K562 (cell line): ENCODE measurements around the gene FTSJ3. TPM values are rescaled to one million over a fixed set of nuclear protein-coding genes. Genes with fewer than 3 reads are reported as not detected.

Experiments used
- ATAC-seq: fragments of 200-7000 bp; cut with Tn5 transposase; 3 replicates; pipeline ENCODE4 v1.9.1; 2020; ENCODE audit warnings: moderate library complexity
- BruUV-seq: library from RNA; stranded (reverse); fragments of 400-500 nt; replicated peaks from 2 replicates; lab custom pipeline; 2021; lab: Mats Ljungman, UMichigan
- CTCF ChIA-PET: fragments of 300-600 bp; formaldehyde crosslinking; extraction: SDS; loops from one replicate; lab custom pipeline; 2021; ENCODE audit warnings: low intra/inter-chr PET ratio; lab: Yijun Ruan, JAX
- POLR2A ChIA-PET: fragments of 300-600, 350-650 bp; sonication (Branson Sonifier 250); formaldehyde crosslinking; extraction: SDS; loops from one replicate; lab custom pipeline; 2021; ENCODE audit warnings: antibody characterized with exemption, inconsistent platforms; lab: Yijun Ruan, JAX
- DNase-seq, 4 experiments: peaks; one replicate each; pipeline versions ENCODE4 v3.0.0 to v3.0.0-alpha.2; 2011 to 2018; ENCODE audit warnings: low spot score in 3 of 4, mixed read lengths in 3 of 4; ENCODE audit errors: extremely low read depth in 1 of 4
- FAIRE-seq: peaks from 2 replicates; lab custom pipeline; 2011; peaks lifted over from hg19 to GRCh38; lab: Jason Lieb, UNC
- H2AFZ ChIP-seq: 2 replicates; pipeline ENCODE4 v1.6.0; 2011; ENCODE audit warnings: low read depth, low read length, control low read depth, inconsistent platforms
- H3K27ac ChIP-seq: fragments of 200-600 bp; 3 replicates; pipeline ENCODE4 v1.8.0; 2011; ENCODE audit warnings: low read depth, mild to moderate bottlenecking, control low read depth, inconsistent platforms, low read length, moderate library complexity, mixed read lengths; ENCODE audit errors: extremely low read depth
- H3K27me3 ChIP-seq, 2 experiments: fragments of 300-600 bp in 1 of 2; 2 replicates in 1 of 2; 3 replicates in 1 of 2; pipeline versions ENCODE4 v1.6.0 to v1.8.0; 2011; ENCODE audit warnings: inconsistent platforms in 2 of 2, low read length in 2 of 2, mild to moderate bottlenecking in 1 of 2, mixed read lengths in 1 of 2, moderate library complexity in 1 of 2; ENCODE audit not compliant: control insufficient read depth in 2 of 2, insufficient read depth in 2 of 2
- H3K36me3 ChIP-seq: fragments of 300-600 bp; 3 replicates; pipeline ENCODE4 v1.8.0; 2011; ENCODE audit warnings: mild to moderate bottlenecking, low read length, inconsistent platforms; ENCODE audit not compliant: control insufficient read depth, insufficient read depth
- H3K4me1 ChIP-seq, 2 experiments: fragments of 200-600 bp in 1 of 2; replicated peaks in 1 of 2; 2 replicates in 1 of 2; 3 replicates in 1 of 2; pipeline versions ENCODE4 v1.5.1 to v1.8.0; 2011; ENCODE audit warnings: inconsistent platforms in 2 of 2, low read length in 2 of 2, mild to moderate bottlenecking in 1 of 2, mixed read lengths in 1 of 2, moderate library complexity in 1 of 2; ENCODE audit not compliant: control insufficient read depth in 2 of 2, insufficient read depth in 2 of 2
- H3K4me2 ChIP-seq: 2 replicates; pipeline ENCODE4 v1.6.1; 2011; ENCODE audit warnings: low read length, control low read depth, inconsistent platforms, mixed read lengths; ENCODE audit not compliant: insufficient read depth
- H3K4me3 ChIP-seq: fragments of 200-600 bp; sonication (generic), shearing (Covaris generic); 2 replicates; pipeline ENCODE4 v1.5.1; 2016; ENCODE audit warnings: control low read depth, inconsistent platforms
- H3K79me2 ChIP-seq: fragments of 200-600 bp; 3 replicates; pipeline ENCODE4 v1.8.0; 2011; ENCODE audit warnings: low read length, inconsistent platforms; ENCODE audit not compliant: control insufficient read depth, insufficient read depth
- H3K9ac ChIP-seq, 2 experiments: 2 replicates each; pipeline versions ENCODE4 v1.6.0 to v1.6.1; 2011; ENCODE audit warnings: low read depth in 2 of 2, low read length in 2 of 2, control low read depth in 1 of 2, inconsistent platforms in 1 of 2, mild to moderate bottlenecking in 1 of 2, mixed read lengths in 1 of 2; ENCODE audit not compliant: insufficient read depth in 1 of 2
- H3K9me1 ChIP-seq: one replicate; pipeline ENCODE4 v1.6.0; 2011; ENCODE audit warnings: inconsistent platforms, mild to moderate bottlenecking, low read length, moderate library complexity; ENCODE audit not compliant: control insufficient read depth, insufficient read depth
- H3K9me3 ChIP-seq: replicated peaks from 2 replicates; pipeline ENCODE4 v1.5.1; 2011; ENCODE audit warnings: low read depth, low read length, inconsistent platforms; ENCODE audit not compliant: control insufficient read depth, insufficient read depth
- H4K20me1 ChIP-seq: replicated peaks from 2 replicates; pipeline ENCODE4 v1.6.1; 2011; ENCODE audit warnings: low read length, inconsistent platforms, mixed read lengths; ENCODE audit not compliant: control insufficient read depth, insufficient read depth
- CEBPB ChIP-seq: fragments of 450-650 bp; IDR thresholded peaks from 2 replicates; pipeline ENCODE4 v1.6.1; 2016; ENCODE audit warnings: missing genetic modification characterization, missing compliant biosample characterization
- CEBPG ChIP-seq, 3 experiments: fragments of 200-800 bp in 1 of 3; sonication (Bioruptor generic) in 1 of 3; sonication (generic) in 1 of 3; formaldehyde crosslinking in 1 of 3; IDR thresholded peaks in 2 of 3; conservative IDR thresholded peaks in 1 of 3; 2 replicates each; pipeline versions ENCODE4 v1.6.1 to v1.8.0; 2016 to 2022; ENCODE audit warnings: missing compliant biosample characterization in 2 of 3, missing genetic modification characterization in 2 of 3, mild to moderate bottlenecking in 1 of 3, missing genetic modification reagents in 1 of 3
- MCM3 ChIP-seq: fragments of 450-650 bp; IDR thresholded peaks from 2 replicates; pipeline ENCODE4 v1.6.1; 2016
- NFIC ChIP-seq: fragments of 450-650 bp; IDR thresholded peaks from 2 replicates; pipeline ENCODE4 v1.6.1; 2017; ENCODE audit warnings: mild to moderate bottlenecking, inconsistent platforms
- ZBTB11 ChIP-seq, 3 experiments: fragments of 200-800 bp in 1 of 3; fragments of 250-450 bp in 1 of 3; fragments of 450-650 bp in 1 of 3; sonication (Bioruptor Pico) in 1 of 3; sonication (Bioruptor generic) in 1 of 3; formaldehyde crosslinking in 1 of 3; IDR thresholded peaks; 2 replicates each; pipeline versions ENCODE4 v1.6.1 to v1.8.0; 2016 to 2022; ENCODE audit warnings: mild to moderate bottlenecking in 2 of 3, missing genetic modification characterization in 2 of 3, missing compliant biosample characterization in 1 of 3, moderate library complexity in 1 of 3
- WGBS: fragments of 100-300 bp; shearing (Covaris generic); methylation state at CpG from one replicate; pipeline ENCODE4 v1.1.6; 2016; ENCODE audit warnings: low coverage, mixed read lengths; ENCODE audit not compliant: insufficient coverage; ENCODE audit errors: missing lambda C conversion rate; 5-methylcytosine and 5-hydroxymethylcytosine counted together
- in situ Hi-C: fragments of 300-500 bp; cut with MboI; formaldehyde crosslinking; loops from 4 replicates; pipeline ENCODE4 v1.15.0; 2018; ENCODE audit warnings: inconsistent platforms, mixed read lengths
- intact Hi-C: fragments of 100-400 bp; cut with micrococcal nuclease; formaldehyde crosslinking; loops from 2 replicates; pipeline ENCODE4 v1.14.2; 2022
- polyA plus RNA-seq, 8 experiments: library from polyadenylated mRNA; depleted of rRNA in 4 of 8; stranded (reverse) in 5 of 8; unstranded in 3 of 8; fragments of >200 nt; fragmentation: Nextera tagmentation in 2 of 8; fragmentation: Illumina TruSeq in 1 of 8; extraction: Ambion mirVana in 2 of 8; extraction: Trizol in 1 of 8; gene quantifications; 2 replicates each; pipeline versions ENCODE4 v1.2.1 to v1.2.3, GENCODE V29; 2011 to 2014; ENCODE audit warnings: inconsistent platforms in 1 of 8, missing spikeins in 1 of 8
- total RNA-seq, 7 experiments: library from RNA; depleted of rRNA in 6 of 7; stranded (reverse); fragments of >200 nt in 6 of 7; fragmentation: Illumina TruSeq in 2 of 7; extraction: Trizol in 2 of 7; gene quantifications; 2 replicates each; pipeline versions ENCODE4 v1.2.1 to v1.2.3, GENCODE V29; 2011 to 2021; ENCODE audit warnings: low replicate concordance in 1 of 7

FTSJ3 gene
- total and polyA plus RNA-seq, 9 of the 15 experiments (the other 6 are each of a cell fraction or from before 2014, with no cell fraction given) = 18.0 to 65.6 (median 52.4) TPM

- no peaks in the 10 kb centered on the region for H4K20me1 ChIP-seq
- CTCF ChIA-PET = no interaction called here
- H3K27ac ChIP-seq = no peak overlapping the region; the same call in 2 of the 3 replicates
- TF ChIP-seq MCM3 = no peak
- peak; percentile 70; the same call in 1 of the 2 replicates for TF ChIP-seq NFIC
- TF ChIP-seq, all 486 proteins: peak for 1
- peak overlapping the region; percentile 33; the same call in 1 of the 2 replicates for H2AFZ ChIP-seq
- BruUV-seq = no TSS peak
- H3K4me3 ChIP-seq = no peak overlapping the region
- in situ Hi-C loops = loop anchor here (25.0 kb wide), 1 partner anchor 410 kb away; the partner anchor contains the start of gene CYB561
- POLR2A ChIA-PET = interaction anchor here (0.7 to 1.4 kb wide), 5 partner anchors 15 to 429 kb away, joined by 3 to 9 read pairs (median 3); no protein-coding TSS in a partner anchor
- FAIRE-seq = no peak
- H3K9ac ChIP-seq = peak overlapping the region in 1 of 2 experiments; percentile 19; a peak in 2 of 4 replicates
- intact Hi-C loops = loop anchor here (10.0 kb wide), 2 partner anchors 223 to 413 kb away; partner anchors contain the start of gene MAP3K3
- H3K4me1 ChIP-seq = peaks cover 26 to 36% of the 10 kb centered on the region in 2 experiments
- peaks cover 35% of the 10 kb centered on the region for H3K79me2 ChIP-seq
- no peaks in the 10 kb centered on the region for H3K27me3 ChIP-seq
- no peaks in the 10 kb centered on the region for H3K9me1 ChIP-seq
- H3K4me2 ChIP-seq = no peak overlapping the region
- peaks cover 2% of the 10 kb centered on the region; the same call in 1 of the 2 replicates for H3K9me3 ChIP-seq
- H3K36me3 ChIP-seq = peaks cover 5% of the 10 kb centered on the region; the same call in 1 of the 3 replicates
- no peak for ATAC-seq
- DNase-seq = no peak
- WGBS = 71% methylated on average over 3 of the region's 3 CpGs
Observed at GRCh38 chr17:63847525-63848249, 20.2 kb upstream of the FTSJ3 start.

- no peak overlapping the region for H3K9ac ChIP-seq
- ATAC-seq (no peak), DNase-seq (no peak), FAIRE-seq (no peak)
- no peak overlapping the region for H3K4me2 ChIP-seq
- H3K4me3 ChIP-seq = no peak overlapping the region
- peaks cover 39% of the 10 kb centered on the region for H3K79me2 ChIP-seq
- no peak overlapping the region for H3K27ac ChIP-seq
- no peaks in the 10 kb centered on the region for H3K9me1 ChIP-seq
- in situ Hi-C loops (loop anchor here (25.0 kb wide), 1 partner anchor 408 kb away; the partner anchor contains the start of gene CYB561), intact Hi-C loops (loop anchor here (10.0 kb wide), 2 partner anchors 221 to 411 kb away; partner anchors contain the start of gene MAP3K3)
- H4K20me1 ChIP-seq = no peaks in the 10 kb centered on the region
- peaks cover 7% of the 10 kb centered on the region; the same call in 1 of the 3 replicates for H3K36me3 ChIP-seq
- no peaks in the 10 kb centered on the region for H3K27me3 ChIP-seq
- H3K4me1 ChIP-seq = peaks cover 28 to 49% of the 10 kb centered on the region in 2 experiments
- no TSS peak for BruUV-seq
- ChIA-PET POLR2A (no interaction called here), CTCF (no interaction called here)
- no peak overlapping the region for H2AFZ ChIP-seq
- TF ChIP-seq CEBPB (tag) (peak; percentile 84), CEBPG (CRISPR knock-in tag; IDR thresholded peaks at IDR 0.05) (no peak), CEBPG (tag; conservative IDR thresholded peaks at IDR 0.05 in 1 of 2, IDR thresholded peaks at IDR 0.05 in 1 of 2) (peak; percentile 62 to 76), ZBTB11 (CRISPR knock-in tag; IDR thresholded peaks at IDR 0.05) (no peak)
- WGBS = 67% methylated on average over 1 of the region's 1 CpG
- 0 out of 2 replicates have a peak, but pooled peaks cover 2% of the 10 kb centered on the region for H3K9me3 ChIP-seq
Observed at GRCh38 chr17:63845509-63845908, 18.0 kb upstream of the FTSJ3 start.
